NB4 (cell line): ENCODE measurements around the gene TVP23B.
"Not testable (repeated sequence)": the region's sequence is repeated elsewhere in the genome, so short reads cannot be mapped to it uniquely, and the experiment has no call there.

ENCODE experiments used
- MYC ChIP-seq: IDR thresholded peaks from 2 replicates; pipeline ENCODE4 v1.6.1; 2011; ENCODE audit warnings: low read depth, low read length
- POLR2A ChIP-seq: IDR thresholded peaks from 2 replicates; pipeline ENCODE4 v1.6.1; 2011; ENCODE audit warnings: mild to moderate bottlenecking; ENCODE audit not compliant: insufficient read length; ENCODE audit errors: extremely low read depth
- TF ChIP-seq, protein P1 (sequence below): IDR thresholded peaks from one replicate; pipeline ENCODE4 v1.5.1; 2012; ENCODE audit warnings: low read depth, low read length
- TF ChIP-seq, protein P2 (sequence below): IDR thresholded peaks from 2 replicates; pipeline ENCODE4 v1.6.1; 2011; ENCODE audit warnings: low read depth, low read length

DNA sequence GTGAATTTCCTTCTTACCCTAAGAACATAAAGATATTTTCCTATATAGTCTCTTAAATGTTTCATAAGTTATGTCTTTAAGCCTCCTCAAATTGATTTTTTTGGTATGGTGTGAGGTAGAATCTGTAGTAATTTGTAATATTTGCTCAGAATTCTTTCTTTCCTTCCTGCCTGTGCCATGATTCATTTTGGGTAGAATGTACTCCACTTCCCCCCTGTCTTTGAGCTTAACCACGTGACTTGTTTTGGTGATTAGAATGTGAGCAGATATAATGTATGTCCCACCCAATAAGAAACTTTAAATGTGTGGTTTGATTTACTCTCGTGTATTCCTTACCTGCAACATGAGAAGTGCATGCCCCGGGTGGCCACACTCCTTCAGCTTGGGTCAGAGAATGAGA lies 40.4 kb downstream of the TVP23B start:
- TF ChIP-seq POLR2A, MYC: not testable (repeated sequence)
- TF ChIP-seq, protein P1, sequence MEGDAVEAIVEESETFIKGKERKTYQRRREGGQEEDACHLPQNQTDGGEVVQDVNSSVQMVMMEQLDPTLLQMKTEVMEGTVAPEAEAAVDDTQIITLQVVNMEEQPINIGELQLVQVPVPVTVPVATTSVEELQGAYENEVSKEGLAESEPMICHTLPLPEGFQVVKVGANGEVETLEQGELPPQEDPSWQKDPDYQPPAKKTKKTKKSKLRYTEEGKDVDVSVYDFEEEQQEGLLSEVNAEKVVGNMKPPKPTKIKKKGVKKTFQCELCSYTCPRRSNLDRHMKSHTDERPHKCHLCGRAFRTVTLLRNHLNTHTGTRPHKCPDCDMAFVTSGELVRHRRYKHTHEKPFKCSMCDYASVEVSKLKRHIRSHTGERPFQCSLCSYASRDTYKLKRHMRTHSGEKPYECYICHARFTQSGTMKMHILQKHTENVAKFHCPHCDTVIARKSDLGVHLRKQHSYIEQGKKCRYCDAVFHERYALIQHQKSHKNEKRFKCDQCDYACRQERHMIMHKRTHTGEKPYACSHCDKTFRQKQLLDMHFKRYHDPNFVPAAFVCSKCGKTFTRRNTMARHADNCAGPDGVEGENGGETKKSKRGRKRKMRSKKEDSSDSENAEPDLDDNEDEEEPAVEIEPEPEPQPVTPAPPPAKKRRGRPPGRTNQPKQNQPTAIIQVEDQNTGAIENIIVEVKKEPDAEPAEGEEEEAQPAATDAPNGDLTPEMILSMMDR, result not testable (repeated sequence)
- TF ChIP-seq, protein P2, sequence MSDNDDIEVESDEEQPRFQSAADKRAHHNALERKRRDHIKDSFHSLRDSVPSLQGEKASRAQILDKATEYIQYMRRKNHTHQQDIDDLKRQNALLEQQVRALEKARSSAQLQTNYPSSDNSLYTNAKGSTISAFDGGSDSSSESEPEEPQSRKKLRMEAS, result not testable (repeated sequence)
